Choroid plexus epithelial cell (primary cell): Measurements from ENCODE around the gene MCM9.

Source experiments
- DNase-seq: peaks from one replicate; pipeline ENCODE4 v3.0.0-alpha.2; 2010; ENCODE audit warnings: low read depth
- H3K4me3 ChIP-seq: 2 replicates; pipeline ENCODE4 v1.5.1; 2011; ENCODE audit warnings: low read depth, mild to moderate bottlenecking, control low read depth, low read length, moderate library complexity
- CTCF ChIP-seq: conservative IDR thresholded peaks from 2 replicates; pipeline ENCODE4 v1.5.1; 2011; ENCODE audit warnings: low read depth, mild to moderate bottlenecking, control low read depth, inconsistent platforms, low read length, moderate library complexity

The MCM9 gene

GRCh38 chr6:118780668-118781067 is 154.3 kb downstream of the MCM9 start:
- H3K4me3 ChIP-seq = no peak overlapping the region
- no peak for DNase-seq
- no peak for TF ChIP-seq CTCF

DNA sequence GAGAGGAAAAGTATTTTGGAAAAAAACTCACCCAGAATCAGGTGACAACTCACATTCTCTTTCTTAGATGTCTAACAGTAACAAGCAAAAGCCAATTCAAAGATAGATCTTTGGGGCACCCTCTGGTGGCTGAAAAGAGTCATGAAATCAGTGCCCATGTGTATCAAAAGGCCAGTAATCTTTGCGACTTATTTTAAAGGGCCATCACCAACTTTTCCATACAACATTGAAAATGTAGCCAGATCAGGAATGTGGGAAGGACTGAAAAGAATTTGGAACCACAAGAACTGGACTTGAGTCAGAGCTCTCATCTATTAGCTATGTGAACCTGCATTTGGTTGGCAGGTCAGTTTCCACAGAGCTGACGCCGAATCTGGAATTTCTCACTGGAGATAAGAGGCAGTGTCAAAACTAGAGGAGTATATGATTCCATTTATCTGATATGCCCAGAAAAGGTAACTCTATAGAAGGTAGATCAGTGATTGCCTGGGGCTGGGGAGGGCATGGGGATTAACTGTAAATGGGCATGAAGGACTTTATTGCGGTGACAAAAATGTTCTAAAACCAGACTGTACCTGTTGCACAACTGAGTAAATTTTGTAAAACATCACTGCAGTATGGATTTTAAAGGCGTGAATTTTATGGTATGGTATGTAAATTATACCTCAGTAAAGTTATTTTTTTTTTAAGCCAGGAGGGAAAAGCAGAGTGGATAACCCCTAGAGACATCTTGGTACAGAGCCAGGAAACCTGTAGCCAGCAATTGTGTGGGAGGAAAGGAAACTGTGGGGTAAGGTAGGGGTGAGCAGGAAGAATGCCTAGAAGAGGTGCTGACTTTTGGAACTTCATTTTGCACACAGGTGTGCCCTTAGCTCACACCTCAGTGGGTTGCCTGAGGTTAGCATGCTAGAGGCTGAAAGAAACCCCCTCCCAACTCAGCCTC is 158.1 kb downstream of the MCM9 start:
- no peak overlapping the region for H3K4me3 ChIP-seq
- DNase-seq = peak; percentile 88
- peak; percentile 79 for TF ChIP-seq CTCF

GRCh38 chr6:118775381-118775780 is 159.6 kb downstream of the MCM9 start:
- no peak for DNase-seq
- H3K4me3 ChIP-seq = no peak overlapping the region

DNA sequence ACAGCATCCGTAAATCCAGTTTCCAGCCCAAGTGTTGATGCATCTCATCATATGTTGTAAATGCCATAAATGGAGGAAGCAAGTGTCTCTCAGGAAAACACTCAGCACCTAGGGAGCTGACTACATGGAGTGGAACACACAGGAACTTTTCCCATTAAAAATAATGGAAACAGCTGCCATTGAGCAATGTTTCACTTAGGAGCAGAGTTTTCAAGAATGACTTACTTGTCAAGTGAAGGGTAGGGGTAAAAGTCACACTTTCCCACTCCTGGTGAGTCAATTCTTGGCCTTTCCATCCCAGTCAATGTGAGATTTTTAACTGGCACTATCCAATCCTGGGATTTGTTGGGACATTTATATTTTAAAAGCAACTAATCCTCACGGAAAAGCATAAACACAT is 160.4 kb downstream of the MCM9 start:
- no peak for DNase-seq
- H3K4me3 ChIP-seq = no peak overlapping the region
- no peak for TF ChIP-seq CTCF

More at GRCh38 chr6:118775381-118775780, 159.6 kb downstream of the MCM9 start:
- no peak for TF ChIP-seq CTCF

DNA sequence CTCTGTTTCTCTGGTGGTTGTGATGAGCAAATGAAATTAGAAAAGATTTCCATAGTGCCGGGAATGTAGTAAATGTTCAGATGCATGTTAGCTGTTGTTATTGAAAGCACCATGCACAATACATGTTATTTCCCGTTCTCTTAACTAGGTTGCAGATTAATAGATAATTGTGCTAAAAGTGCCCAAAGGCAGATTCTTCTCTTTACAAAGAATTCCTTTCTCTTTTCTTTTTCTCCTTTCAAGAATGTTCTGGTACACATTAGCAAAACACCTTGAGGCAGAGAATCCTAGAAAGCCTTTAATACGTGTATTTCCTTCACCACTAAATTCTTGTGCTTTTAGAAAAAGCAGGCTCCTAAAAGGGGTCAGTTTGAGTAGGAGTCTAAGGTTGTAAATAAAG is 162.1 kb downstream of the MCM9 start:
- no peak overlapping the region for H3K4me3 ChIP-seq
- TF ChIP-seq CTCF = no peak
- no peak for DNase-seq

- no peak for DNase-seq
- TF ChIP-seq CTCF = no peak
- no peak overlapping the region for H3K4me3 ChIP-seq
Measured at GRCh38 chr6:118771253-118771652, 163.7 kb downstream of the MCM9 start.

- no peak for TF ChIP-seq CTCF
- H3K4me3 ChIP-seq = no peak overlapping the region
Measured at GRCh38 chr6:118770835-118771234, 164.1 kb downstream of the MCM9 start.

More at GRCh38 chr6:118770835-118771234, 164.1 kb downstream of the MCM9 start:
- DNase-seq = no peak
